GM12874 (cell line): ENCODE results near the gene C2orf42.

ENCODE experiments used
- TF ChIP-seq, protein P1 (sequence below): IDR thresholded peaks from 2 replicates; pipeline ENCODE4 v1.5.1; 2011; ENCODE audit warnings: low read depth, mild to moderate bottlenecking, control low read depth, low read length, moderate library complexity; ENCODE audit not compliant: insufficient read depth

The C2orf42 gene

DNA sequence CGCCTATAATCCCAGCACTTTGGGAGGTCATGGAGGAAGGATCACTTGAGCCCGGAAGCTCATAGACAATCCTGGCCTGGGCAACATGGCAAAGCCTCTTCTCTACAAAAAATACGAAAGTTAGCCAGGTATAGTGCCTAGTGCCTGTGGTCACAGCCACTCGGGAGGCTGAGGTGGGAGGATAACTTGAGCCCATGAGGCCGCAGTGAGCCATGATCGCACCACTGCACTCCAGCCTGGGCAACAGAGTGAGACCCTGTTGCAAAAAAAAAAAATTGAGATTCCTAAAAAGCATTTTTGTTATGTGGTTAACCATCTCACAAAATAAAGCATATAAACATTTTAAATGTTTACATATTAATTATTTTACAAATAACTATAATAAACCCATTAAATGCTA, 89.6 kb downstream of the C2orf42 start:
- TF ChIP-seq, protein P1, sequence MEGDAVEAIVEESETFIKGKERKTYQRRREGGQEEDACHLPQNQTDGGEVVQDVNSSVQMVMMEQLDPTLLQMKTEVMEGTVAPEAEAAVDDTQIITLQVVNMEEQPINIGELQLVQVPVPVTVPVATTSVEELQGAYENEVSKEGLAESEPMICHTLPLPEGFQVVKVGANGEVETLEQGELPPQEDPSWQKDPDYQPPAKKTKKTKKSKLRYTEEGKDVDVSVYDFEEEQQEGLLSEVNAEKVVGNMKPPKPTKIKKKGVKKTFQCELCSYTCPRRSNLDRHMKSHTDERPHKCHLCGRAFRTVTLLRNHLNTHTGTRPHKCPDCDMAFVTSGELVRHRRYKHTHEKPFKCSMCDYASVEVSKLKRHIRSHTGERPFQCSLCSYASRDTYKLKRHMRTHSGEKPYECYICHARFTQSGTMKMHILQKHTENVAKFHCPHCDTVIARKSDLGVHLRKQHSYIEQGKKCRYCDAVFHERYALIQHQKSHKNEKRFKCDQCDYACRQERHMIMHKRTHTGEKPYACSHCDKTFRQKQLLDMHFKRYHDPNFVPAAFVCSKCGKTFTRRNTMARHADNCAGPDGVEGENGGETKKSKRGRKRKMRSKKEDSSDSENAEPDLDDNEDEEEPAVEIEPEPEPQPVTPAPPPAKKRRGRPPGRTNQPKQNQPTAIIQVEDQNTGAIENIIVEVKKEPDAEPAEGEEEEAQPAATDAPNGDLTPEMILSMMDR = no peak
